MM.1S (cell line): ENCODE measurements around the gene MSI1.

Experiments used
- DNase-seq: peaks from one replicate; pipeline ENCODE4 v3.0.0-alpha.2; 2015
- H2AFZ ChIP-seq: fragments of 300-600 bp; sonication (generic); 2 replicates; pipeline ENCODE4 v1.6.0; 2016; ENCODE audit warnings: antibody characterized with exemption, low read length
- H3F3A ChIP-seq: fragments of 300-600 bp; sonication (generic); 2 replicates; pipeline ENCODE4 v1.6.1; 2016; ENCODE audit warnings: mild to moderate bottlenecking, antibody characterized with exemption, low read length, moderate library complexity, mixed read lengths; ENCODE audit not compliant: insufficient read depth
- H3K27ac ChIP-seq: fragments of 300-600 bp; sonication (generic); 2 replicates; pipeline ENCODE4 v1.5.1; 2016; ENCODE audit warnings: mild to moderate bottlenecking, low read length
- H3K27me3 ChIP-seq: fragments of 300-600 bp; sonication (generic); replicated peaks from 2 replicates; pipeline ENCODE4 v1.6.0; 2016; ENCODE audit warnings: low read length; ENCODE audit not compliant: insufficient read depth
- H3K36me3 ChIP-seq: fragments of 300-600 bp; sonication (generic); replicated peaks from 2 replicates; pipeline ENCODE4 v1.6.1; 2016; ENCODE audit warnings: mild to moderate bottlenecking, low read length, mixed read lengths; ENCODE audit not compliant: insufficient read depth
- H3K4me1 ChIP-seq: fragments of 300-600 bp; sonication (generic); 2 replicates; pipeline ENCODE4 v1.6.1; 2016; ENCODE audit warnings: low read length, mixed read lengths
- H3K4me2 ChIP-seq: fragments of 300-600 bp; sonication (generic); 2 replicates; pipeline ENCODE4 v1.6.0; 2016; ENCODE audit warnings: low read depth, low read length
- H3K4me3 ChIP-seq: fragments of 300-600 bp; sonication (generic); 2 replicates; pipeline ENCODE4 v1.5.1; 2016; ENCODE audit warnings: low read length, mixed read lengths
- H3K79me2 ChIP-seq: fragments of 300-600 bp; sonication (generic); 2 replicates; pipeline ENCODE4 v1.6.1; 2016; ENCODE audit warnings: mixed run types, low read length, mixed read lengths
- H3K9ac ChIP-seq: fragments of 300-600 bp; sonication (generic); 2 replicates; pipeline ENCODE4 v1.6.1; 2016; ENCODE audit warnings: low read length, mixed read lengths
- H3K9me2 ChIP-seq: fragments of 300-600 bp; sonication (generic); replicated peaks from 2 replicates; pipeline ENCODE4 v1.6.1; 2016; ENCODE audit warnings: mild to moderate bottlenecking, low read length, mixed read lengths; ENCODE audit not compliant: insufficient read depth
- H3K9me3 ChIP-seq: fragments of 300-600 bp; sonication (generic); replicated peaks from 2 replicates; pipeline ENCODE4 v1.6.1; 2016; ENCODE audit warnings: mild to moderate bottlenecking, low read length, mixed read lengths; ENCODE audit not compliant: insufficient read depth
- H4K20me1 ChIP-seq: fragments of 300-600 bp; sonication (generic); 2 replicates; pipeline ENCODE4 v1.6.1; 2016; ENCODE audit warnings: mild to moderate bottlenecking, low read length, moderate library complexity, mixed read lengths; ENCODE audit not compliant: insufficient read depth
- CTCF ChIP-seq: fragments of 300-600 bp; sonication (generic); IDR thresholded peaks from 2 replicates; pipeline ENCODE4 v1.5.1; 2016; ENCODE audit warnings: antibody characterized with exemption, low read length, mixed read lengths
- EZH2 ChIP-seq: fragments of 300-600 bp; sonication (generic); optimal IDR thresholded peaks from 2 replicates; pipeline ENCODE3; 2017; ENCODE audit warnings: low read depth, mild to moderate bottlenecking, antibody characterized with exemption, low read length, mixed read lengths
- EZH2phosphoT487 ChIP-seq: fragments of 300-600 bp; sonication (generic); IDR thresholded peaks from 2 replicates; pipeline ENCODE4 v1.6.1; 2018; ENCODE audit warnings: antibody characterized with exemption, low read length

MSI1 gene

GRCh38 chr12:120357104-120357503, 11.9 kb downstream of the MSI1 start:
- Histone ChIP-seq H3K4me1 (no peaks in the 10 kb centered on the region), H2AFZ (no peak overlapping the region), H3K36me3 (no peaks in the 10 kb centered on the region), H3F3A (no peaks in the 10 kb centered on the region), H3K79me2 (no peaks in the 10 kb centered on the region), H4K20me1 (no peaks in the 10 kb centered on the region), H3K4me2 (no peak overlapping the region), H3K27me3 (no peaks in the 10 kb centered on the region), H3K27ac (no peak overlapping the region), H3K4me3 (no peak overlapping the region), H3K9me2 (no peaks in the 10 kb centered on the region), H3K9ac (no peak overlapping the region), H3K9me3 (no peaks in the 10 kb centered on the region)
- DNase-seq, result no peak
- TF ChIP-seq EZH2phosphoT487 (no peak), CTCF (no peak), EZH2 (no peak)

GRCh38 chr12:120356567-120357030, 12.4 kb downstream of the MSI1 start:
- peak; percentile 21 for DNase-seq
- H3K9me3 ChIP-seq, result no peaks in the 10 kb centered on the region
- no peaks in the 10 kb centered on the region for H3F3A ChIP-seq
- no peak overlapping the region for H3K9ac ChIP-seq
- no peaks in the 10 kb centered on the region for H3K27me3 ChIP-seq
- no peaks in the 10 kb centered on the region for H4K20me1 ChIP-seq
- no peaks in the 10 kb centered on the region for H3K4me1 ChIP-seq
- no peak for TF ChIP-seq EZH2
- TF ChIP-seq CTCF, result peak; percentile 61
- no peaks in the 10 kb centered on the region for H3K36me3 ChIP-seq
- no peak overlapping the region for H2AFZ ChIP-seq
- H3K4me3 ChIP-seq, result no peak overlapping the region
- H3K79me2 ChIP-seq, result no peaks in the 10 kb centered on the region
- no peak overlapping the region for H3K27ac ChIP-seq
- H3K4me2 ChIP-seq, result no peak overlapping the region
- no peaks in the 10 kb centered on the region for H3K9me2 ChIP-seq

GRCh38 chr12:120353556-120354317, 15.2 kb downstream of the MSI1 start:
- no peaks in the 10 kb centered on the region for H3K36me3 ChIP-seq
- TF ChIP-seq EZH2phosphoT487 (no peak), EZH2 (no peak), CTCF (no peak)

More at GRCh38 chr12:120353556-120354317, 15.2 kb downstream of the MSI1 start:
- Histone ChIP-seq H3K4me3 (no peak overlapping the region), H3K27me3 (no peaks in the 10 kb centered on the region), H3K27ac (no peak overlapping the region), H3K4me2 (no peak overlapping the region), H3K9ac (no peak overlapping the region), H2AFZ (no peak overlapping the region), H3K9me2 (no peaks in the 10 kb centered on the region), H3F3A (no peaks in the 10 kb centered on the region), H3K79me2 (no peaks in the 10 kb centered on the region), H3K4me1 (no peaks in the 10 kb centered on the region), H4K20me1 (no peaks in the 10 kb centered on the region), H3K9me3 (no peaks in the 10 kb centered on the region)
- no peak for DNase-seq
